Endodermal cell (in vitro differentiated cells): ENCODE measurements around the gene SSBP2. TPM values are rescaled to one million over a fixed set of nuclear protein-coding genes. Genes with fewer than 3 reads are reported as not detected.

ENCODE experiments used
- DNase-seq: peaks from one replicate; pipeline ENCODE4 v3.0.0-alpha.2; 2017
- H3K27ac ChIP-seq: 2 replicates; pipeline ENCODE4 v1.5.1; 2013; ENCODE audit warnings: mild to moderate bottlenecking, low read depth, low read length, moderate library complexity
- H3K27me3 ChIP-seq: 2 replicates; pipeline ENCODE4 v1.6.1; 2013; ENCODE audit warnings: mild to moderate bottlenecking, low read length, moderate library complexity; ENCODE audit not compliant: insufficient read depth, control insufficient read depth, poor library complexity, severe bottlenecking
- H3K36me3 ChIP-seq: 2 replicates; pipeline ENCODE4 v1.7.0; 2013; ENCODE audit warnings: mild to moderate bottlenecking, low read length, moderate library complexity; ENCODE audit not compliant: control insufficient read depth, insufficient read depth
- H3K4me1 ChIP-seq: one replicate; pipeline ENCODE4 v1.7.0; 2013; ENCODE audit warnings: low read length; ENCODE audit not compliant: control insufficient read depth, insufficient read depth
- H3K4me3 ChIP-seq: 2 replicates; pipeline ENCODE4 v1.5.1; 2013; ENCODE audit warnings: mild to moderate bottlenecking, low read length, moderate library complexity
- H3K9ac ChIP-seq: 2 replicates; pipeline ENCODE4 v1.6.1; 2013; ENCODE audit warnings: mild to moderate bottlenecking, low read length, moderate library complexity; ENCODE audit not compliant: poor library complexity, severe bottlenecking; ENCODE audit errors: extremely low read depth
- H3K9me3 ChIP-seq: 2 replicates; pipeline ENCODE4 v1.6.1; 2013; ENCODE audit warnings: mild to moderate bottlenecking, low read length, moderate library complexity; ENCODE audit not compliant: control insufficient read depth
- H3K27ac Mint-ChIP-seq: 2 replicates; pipeline ENCODE4 v1.8.0; 2020; ENCODE audit warnings: mixed read lengths
- H3K27me3 Mint-ChIP-seq: 2 replicates; pipeline ENCODE4 v1.8.0; 2021; ENCODE audit warnings: mild to moderate bottlenecking, mixed read lengths; ENCODE audit not compliant: insufficient read depth
- H3K36me3 Mint-ChIP-seq: 2 replicates; pipeline ENCODE4 v1.8.0; 2020; ENCODE audit warnings: low read depth, mixed read lengths
- H3K4me1 Mint-ChIP-seq: 2 replicates; pipeline ENCODE4 v1.8.0; 2020; ENCODE audit warnings: mixed read lengths
- H3K4me3 Mint-ChIP-seq: 2 replicates; pipeline ENCODE4 v1.8.0; 2020; ENCODE audit warnings: mild to moderate bottlenecking, moderate library complexity, mixed read lengths
- H3K9me3 Mint-ChIP-seq: 2 replicates; pipeline ENCODE4 v1.8.0; 2020; ENCODE audit warnings: mild to moderate bottlenecking, mixed read lengths
- CTCF ChIP-seq: fragments of 200-600 bp; sonication (generic); conservative IDR thresholded peaks from 2 replicates; pipeline ENCODE4 v1.5.0; 2021; ENCODE audit warnings: antibody characterized with exemption, mild to moderate bottlenecking
- WGBS, 2 experiments: methylation state at CpG; one replicate each; pipeline versions ENCODE4 v1.1.5 to v1.1.7; 2013; ENCODE audit warnings: missing lambda C conversion rate in 2 of 2, mixed read lengths in 1 of 2; ENCODE audit not compliant: insufficient coverage in 1 of 2, insufficient read length in 1 of 2; 5-methylcytosine and 5-hydroxymethylcytosine counted together
- total RNA-seq, 2 donors: library from RNA; stranded (reverse); fragmentation: NEBNext Ultra II Directional in 1 of 2; extraction: Animal tissue kit (Norgen Biotek cat#: 25700) in 1 of 2; gene quantifications; 2 replicates in 1 of 2; 3 replicates in 1 of 2; pipeline ENCODE4 v1.2.1, GENCODE V29; 2021

SSBP2 gene
- total RNA-seq, 2 donors from 2014 or later = 27.5 to 30.2 TPM

- peaks cover 12% of the 10 kb centered on the region for H3K36me3 Mint-ChIP-seq
- Histone ChIP-seq H3K4me1 (no peaks in the 10 kb centered on the region), H3K36me3 (no peaks in the 10 kb centered on the region), H3K27ac (no peak overlapping the region), H3K9me3 (no peaks in the 10 kb centered on the region), H3K9ac (no peak overlapping the region), H3K4me3 (no peak overlapping the region), H3K27me3 (no peaks in the 10 kb centered on the region)
- H3K27me3 Mint-ChIP-seq = no peaks in the 10 kb centered on the region
- TF ChIP-seq CTCF = no peak
- H3K9me3 Mint-ChIP-seq = peaks cover 15% of the 10 kb centered on the region
- H3K4me3 Mint-ChIP-seq = no peak overlapping the region
- DNase-seq = no peak
- H3K27ac Mint-ChIP-seq = no peak overlapping the region
- H3K4me1 Mint-ChIP-seq = peaks cover 22% of the 10 kb centered on the region
These were observed 320.9 kb downstream of the SSBP2 start for GRCh38 chr5:81429985-81430384.

GRCh38 chr5:81429363-81429762 is 321.5 kb downstream of the SSBP2 start:
- Mint-ChIP-seq H3K4me1 (peaks cover 22% of the 10 kb centered on the region), H3K36me3 (peaks cover 8% of the 10 kb centered on the region), H3K27ac (no peak overlapping the region), H3K4me3 (no peak overlapping the region), H3K27me3 (no peaks in the 10 kb centered on the region), H3K9me3 (peaks cover 9% of the 10 kb centered on the region)
- DNase-seq = no peak
- no peak for TF ChIP-seq CTCF
- Histone ChIP-seq H3K9ac (no peak overlapping the region), H3K4me1 (no peaks in the 10 kb centered on the region), H3K9me3 (no peaks in the 10 kb centered on the region), H3K27me3 (no peaks in the 10 kb centered on the region), H3K27ac (no peak overlapping the region), H3K36me3 (no peaks in the 10 kb centered on the region), H3K4me3 (no peak overlapping the region)
- WGBS, 2 experiments = 100% methylated on average over 3 of the region's 3 CpGs; no CpG with 5 or more reads in 1 of the 2 experiments

GRCh38 chr5:81428861-81429260 is 322.0 kb downstream of the SSBP2 start:
- Histone ChIP-seq H3K27ac (no peak overlapping the region), H3K4me3 (no peak overlapping the region), H3K9me3 (no peaks in the 10 kb centered on the region), H3K9ac (no peak overlapping the region), H3K27me3 (no peaks in the 10 kb centered on the region), H3K4me1 (no peaks in the 10 kb centered on the region), H3K36me3 (no peaks in the 10 kb centered on the region)
- TF ChIP-seq CTCF = no peak
- no peak overlapping the region for H3K27ac Mint-ChIP-seq
- H3K4me3 Mint-ChIP-seq = no peak overlapping the region
- H3K9me3 Mint-ChIP-seq = peaks cover 6% of the 10 kb centered on the region
- no peaks in the 10 kb centered on the region for H3K27me3 Mint-ChIP-seq
- peaks cover 4% of the 10 kb centered on the region for H3K36me3 Mint-ChIP-seq
- peaks cover 22% of the 10 kb centered on the region for H3K4me1 Mint-ChIP-seq
- no peak for DNase-seq
